NCI-H2227 treated with DMSO at 0.1 percent for 48 hours (cell line): ENCODE results near the gene ATP5F1B.

Source experiments
- DNase-seq: peaks from one replicate; lab custom pipeline; 2025; lab: John Stamatoyannopoulos, UW

The ATP5F1B gene

DNA sequence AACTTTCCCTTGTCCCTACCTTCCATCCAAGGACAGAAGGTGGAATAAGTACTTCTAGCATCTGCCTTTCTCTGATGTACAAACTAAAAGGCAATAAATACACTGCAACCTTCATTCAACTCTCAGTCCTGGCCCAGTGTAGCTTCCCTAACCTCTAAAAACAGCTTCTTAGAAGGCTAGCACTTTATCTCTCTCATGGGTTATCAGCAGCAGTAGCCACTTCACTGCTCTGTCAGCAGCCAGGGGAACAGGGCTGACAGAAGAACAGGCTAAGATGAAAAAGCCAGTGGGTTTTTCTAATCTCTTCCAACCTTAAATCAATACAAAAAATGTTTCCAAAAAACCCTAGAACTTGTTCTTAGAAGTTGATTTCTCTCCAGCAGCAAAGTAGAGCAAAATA lies 28.9 kb downstream of the ATP5F1B start:
- no peak for DNase-seq

GRCh38 chr12:56616244-56616643 lies 29.5 kb downstream of the ATP5F1B start:
- no peak for DNase-seq

- DNase-seq = no peak
Observed at GRCh38 chr12:56614627-56615026, 31.2 kb downstream of the ATP5F1B start.

- DNase-seq = no peak
Observed at GRCh38 chr12:56604355-56604754, 41.4 kb downstream of the ATP5F1B start.

DNA sequence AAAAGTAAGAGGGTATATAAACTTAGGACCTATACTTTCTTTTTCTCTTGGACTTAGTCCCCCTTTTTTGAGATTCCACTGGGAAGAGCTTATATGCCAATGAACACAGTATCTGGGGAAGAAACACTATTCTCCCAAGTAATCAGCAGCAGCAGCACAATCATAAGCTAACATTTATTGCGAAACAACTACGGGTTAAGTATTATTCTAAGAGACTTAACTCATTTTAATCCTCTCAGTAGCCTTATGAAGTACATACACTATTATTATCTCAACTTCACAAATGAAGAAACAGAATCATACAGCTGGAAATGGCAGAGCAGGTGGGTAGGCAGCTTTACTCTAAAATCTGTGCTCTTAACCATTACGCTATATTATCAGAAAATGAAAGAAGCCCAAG lies 43.5 kb downstream of the ATP5F1B start:
- DNase-seq = no peak

- no peak for DNase-seq
Observed at GRCh38 chr12:56601503-56601902, 44.3 kb downstream of the ATP5F1B start.

DNA sequence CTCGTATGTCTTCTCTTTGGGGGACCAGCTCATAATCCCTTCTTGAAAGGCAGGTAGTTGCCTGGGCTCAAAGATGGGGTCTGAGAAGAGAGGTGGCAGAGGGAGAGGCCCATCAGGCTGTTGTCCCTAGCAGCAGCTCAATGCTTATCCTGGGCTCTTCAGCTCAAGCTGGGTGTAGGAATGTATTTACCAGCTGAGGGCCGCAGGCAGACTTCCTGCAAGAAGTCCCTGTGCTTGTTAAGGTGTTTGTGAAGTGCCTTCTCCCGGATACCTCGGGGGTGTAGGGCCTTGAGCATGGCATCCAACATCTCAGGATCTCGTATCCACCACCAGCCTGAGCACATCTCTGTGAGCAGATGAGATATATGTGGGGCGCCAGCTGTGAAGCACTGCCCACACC lies 45.0 kb downstream of the ATP5F1B start:
- DNase-seq = no peak

DNA sequence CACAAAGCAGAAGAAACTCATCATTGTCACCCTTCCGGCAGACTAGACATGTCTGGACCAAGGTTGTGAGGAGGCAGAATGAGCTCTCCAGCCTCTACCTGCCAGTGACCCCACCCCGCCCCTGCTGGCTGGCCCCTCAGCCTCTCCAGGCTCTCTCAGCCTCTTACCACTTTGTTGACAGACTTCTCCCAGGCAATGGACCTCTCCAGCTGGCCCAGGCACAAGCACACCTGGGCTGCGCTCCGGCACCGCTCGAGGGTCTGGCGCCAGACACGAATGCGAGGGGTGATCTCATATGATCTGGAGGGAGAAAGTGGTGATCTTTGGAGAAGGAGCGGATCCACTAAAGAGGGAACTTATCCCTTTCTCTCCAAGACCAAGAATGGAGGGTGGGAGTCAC lies 46.0 kb downstream of the ATP5F1B start:
- no peak for DNase-seq

DNA sequence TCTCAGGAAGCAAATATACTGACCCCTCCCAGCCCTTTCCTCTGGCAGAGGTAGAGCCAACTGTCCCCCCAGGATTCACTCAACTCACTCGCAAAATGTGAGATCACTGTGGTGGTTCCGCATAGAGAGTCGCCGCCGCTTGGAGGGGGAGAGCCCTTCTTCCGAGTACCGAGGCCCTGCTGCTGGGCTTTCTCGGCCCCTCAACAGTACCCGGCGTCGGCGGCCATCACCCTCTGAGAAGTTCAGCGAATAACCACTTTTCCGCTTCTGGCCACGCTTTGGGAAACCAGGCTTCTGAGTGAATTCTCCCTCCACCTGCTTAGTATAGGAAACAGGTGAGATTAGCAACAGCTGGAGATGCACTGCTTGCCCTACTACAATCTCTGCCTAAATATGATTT lies 46.7 kb downstream of the ATP5F1B start:
- DNase-seq = no peak

GRCh38 chr12:56596815-56597214 lies 49.0 kb downstream of the ATP5F1B start:
- no peak for DNase-seq

DNA sequence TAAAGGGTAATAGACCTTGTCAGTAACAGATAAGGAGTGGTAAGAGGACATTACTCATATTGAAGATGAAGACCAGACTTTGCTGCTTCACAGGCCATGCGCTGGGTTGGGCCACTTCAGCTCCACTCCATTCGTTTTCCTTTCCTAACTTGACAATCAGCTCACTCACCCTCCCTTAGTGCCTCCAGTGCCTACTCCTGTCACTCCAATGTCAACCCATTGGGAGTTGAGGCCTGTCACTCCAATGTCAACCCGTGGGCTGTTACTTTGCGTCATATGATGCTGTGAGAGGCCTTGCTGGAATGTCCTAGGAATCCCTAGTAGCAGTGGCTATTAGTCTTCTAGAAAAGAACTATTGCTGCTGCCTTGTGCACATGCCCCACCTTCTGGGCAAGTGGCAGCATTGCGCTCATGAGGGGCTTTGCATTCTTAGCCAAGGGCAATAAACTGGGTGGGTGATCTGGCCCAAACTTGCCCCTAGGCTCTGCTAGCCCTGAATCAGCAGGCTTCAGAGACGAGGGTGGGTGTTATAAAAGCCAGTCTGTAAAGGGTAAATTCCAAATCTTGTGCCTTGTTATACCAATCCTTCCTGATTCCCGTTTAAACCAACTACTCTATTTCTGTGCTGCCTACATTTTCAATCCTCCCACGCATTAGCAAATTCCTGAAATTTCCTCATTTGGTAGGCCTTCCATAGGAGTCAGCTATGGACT lies 51.7 kb downstream of the ATP5F1B start:
- peak; percentile 39 for DNase-seq

- DNase-seq = no peak
Observed at GRCh38 chr12:56591961-56592360, 53.8 kb downstream of the ATP5F1B start.

- no peak for DNase-seq
Observed at GRCh38 chr12:56591126-56591525, 54.7 kb downstream of the ATP5F1B start.

GRCh38 chr12:56590237-56590830 lies 55.5 kb downstream of the ATP5F1B start:
- no peak for DNase-seq

DNA sequence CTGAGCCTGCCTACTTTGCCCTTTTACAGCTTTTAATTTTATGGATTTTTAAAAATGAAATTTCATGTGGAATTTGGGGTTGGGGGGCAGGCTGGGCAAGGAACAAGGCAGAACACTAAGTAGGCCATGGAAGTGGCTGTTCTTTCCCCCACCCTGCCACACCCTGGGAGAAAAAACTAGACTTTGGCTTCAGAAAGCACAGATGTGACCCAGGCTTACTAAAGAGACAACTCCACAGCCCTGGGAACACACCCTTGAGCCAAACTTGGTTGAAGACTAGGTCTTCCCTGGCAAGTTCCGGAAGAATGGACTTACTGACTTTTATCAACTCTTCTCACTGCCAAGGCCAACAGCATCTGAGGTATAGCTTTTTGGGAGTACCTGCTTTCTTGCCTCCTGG lies 56.0 kb downstream of the ATP5F1B start:
- DNase-seq = no peak
